Jurkat, Clone E6-1 (cell line): Measurements from ENCODE around the gene HSD11B2.

Source experiments
- DNase-seq: peaks from one replicate; pipeline ENCODE4 v3.0.0-alpha.2; 2011; ENCODE audit warnings: low read depth, low spot score
- H3K4me3 ChIP-seq: 2 replicates; pipeline ENCODE4 v1.5.1; 2011; ENCODE audit warnings: mild to moderate bottlenecking, low read length, control low read depth, moderate library complexity

The HSD11B2 gene

DNA sequence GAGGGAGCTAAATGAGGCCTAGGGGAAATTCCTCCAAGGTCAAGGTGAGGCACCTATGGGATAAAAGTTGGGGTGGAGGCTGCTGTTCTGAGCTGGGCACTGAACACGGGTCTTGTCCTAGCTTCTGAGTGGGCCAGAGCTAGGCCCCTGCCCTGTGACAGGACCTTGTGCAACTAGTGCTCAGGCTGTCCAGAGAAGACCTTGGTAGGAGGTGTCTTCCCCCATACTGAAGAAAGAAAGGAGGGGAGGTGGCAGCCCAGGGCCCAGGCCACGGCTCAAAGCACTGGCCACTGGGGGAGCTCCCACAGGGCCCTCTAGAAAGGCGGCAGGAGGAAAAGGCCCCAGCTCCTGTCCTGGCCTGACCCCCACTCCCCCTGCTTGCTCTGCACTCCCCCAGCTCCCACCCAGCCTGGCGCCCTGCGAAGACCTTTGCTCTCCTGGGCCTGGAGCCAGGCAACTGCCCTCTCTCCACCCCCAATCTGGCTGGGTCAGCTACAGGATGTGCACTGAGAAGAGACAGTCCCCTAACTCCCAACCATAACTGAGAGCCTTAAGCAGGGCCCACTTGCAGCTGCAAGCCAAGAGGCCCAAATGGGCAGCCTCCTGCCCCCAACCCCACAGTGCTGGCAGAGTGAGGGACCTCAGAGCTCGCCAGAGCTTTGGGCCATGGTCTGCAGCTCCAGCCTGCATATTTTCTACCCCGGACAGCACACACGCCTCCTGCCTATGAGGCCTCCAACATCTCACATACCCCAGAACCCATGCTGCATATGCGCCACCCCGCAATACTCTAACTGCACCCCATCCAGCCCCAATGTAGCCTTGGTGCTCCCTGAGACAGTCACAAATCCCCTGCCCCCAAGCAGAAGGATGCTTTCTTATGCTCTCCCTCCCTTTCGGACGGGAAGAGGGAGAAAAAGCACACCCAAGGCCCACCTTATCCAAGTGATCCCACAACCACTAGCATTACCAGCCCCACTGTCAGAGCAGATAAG, 15.3 kb downstream of the HSD11B2 start:
- H3K4me3 ChIP-seq: no peak overlapping the region
- DNase-seq: no peak

DNA sequence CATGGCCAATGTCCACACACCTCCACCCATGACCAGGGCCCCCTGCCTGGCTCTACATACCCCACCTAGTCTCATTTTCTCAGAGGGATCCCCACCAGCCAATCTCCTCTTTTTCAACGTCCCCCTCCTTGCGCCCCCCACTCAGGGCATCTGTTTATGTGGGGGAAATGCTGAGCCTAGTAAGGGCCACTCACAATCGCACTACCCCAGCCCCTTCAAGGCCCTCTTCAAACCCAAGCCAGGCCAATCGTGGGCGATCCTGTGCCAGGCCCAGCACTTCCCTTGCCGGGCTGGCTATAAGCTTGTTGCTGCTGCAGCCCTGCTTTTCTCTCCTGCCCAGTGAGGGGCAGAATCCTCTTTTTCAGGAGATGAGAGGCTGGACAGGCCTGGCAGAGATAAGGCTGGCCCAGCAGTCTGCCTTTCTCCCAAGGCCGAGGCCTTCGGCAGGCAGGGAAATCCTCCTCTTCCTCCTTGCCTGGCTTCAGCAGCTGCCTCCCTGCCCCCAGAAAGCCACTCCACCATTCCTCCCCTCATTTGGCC, 16.1 kb downstream of the HSD11B2 start:
- no peak overlapping the region for H3K4me3 ChIP-seq
- no peak for DNase-seq

DNA sequence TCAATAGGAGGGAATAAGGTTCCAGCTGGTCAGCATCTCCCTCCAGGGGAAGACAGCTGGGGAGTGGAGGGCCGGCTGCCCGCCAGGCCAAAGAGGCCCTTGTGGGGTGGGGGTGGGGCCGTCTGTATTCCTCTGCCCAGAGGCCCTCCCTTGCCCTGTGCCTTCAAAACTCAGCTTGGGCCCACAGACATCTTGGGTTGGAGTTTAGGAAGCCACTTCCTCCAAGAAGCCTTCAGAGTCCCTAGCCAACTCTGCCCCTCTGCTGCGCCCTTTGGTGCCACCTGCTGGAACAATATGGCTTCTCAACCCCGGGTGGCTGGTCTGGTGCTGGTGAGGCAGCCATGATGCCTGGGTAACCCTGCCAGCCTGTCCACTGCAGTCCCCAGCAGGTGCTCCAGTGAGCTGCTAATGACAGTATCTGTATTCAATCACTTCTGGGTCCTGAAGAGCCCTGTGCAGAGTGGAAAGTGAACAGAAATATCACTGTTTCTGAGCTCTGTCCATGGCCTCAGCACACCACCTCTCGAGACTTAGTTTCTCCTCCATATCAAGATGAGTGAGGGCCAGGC, 16.7 kb downstream of the HSD11B2 start:
- peak; percentile 71 for DNase-seq
- H3K4me3 ChIP-seq: no peak overlapping the region

- DNase-seq: no peak
- H3K4me3 ChIP-seq: no peak overlapping the region
Observed at GRCh38 chr16:67448580-67448979, 17.7 kb downstream of the HSD11B2 start.

GRCh38 chr16:67449336-67449735, 18.4 kb downstream of the HSD11B2 start:
- H3K4me3 ChIP-seq: no peak overlapping the region
- DNase-seq: no peak

- no peak for DNase-seq
- H3K4me3 ChIP-seq: no peak overlapping the region
Observed at GRCh38 chr16:67449739-67450138, 18.8 kb downstream of the HSD11B2 start.

- no peak overlapping the region for H3K4me3 ChIP-seq
- DNase-seq: no peak
Observed at GRCh38 chr16:67451061-67451703, 20.3 kb downstream of the HSD11B2 start.

DNA sequence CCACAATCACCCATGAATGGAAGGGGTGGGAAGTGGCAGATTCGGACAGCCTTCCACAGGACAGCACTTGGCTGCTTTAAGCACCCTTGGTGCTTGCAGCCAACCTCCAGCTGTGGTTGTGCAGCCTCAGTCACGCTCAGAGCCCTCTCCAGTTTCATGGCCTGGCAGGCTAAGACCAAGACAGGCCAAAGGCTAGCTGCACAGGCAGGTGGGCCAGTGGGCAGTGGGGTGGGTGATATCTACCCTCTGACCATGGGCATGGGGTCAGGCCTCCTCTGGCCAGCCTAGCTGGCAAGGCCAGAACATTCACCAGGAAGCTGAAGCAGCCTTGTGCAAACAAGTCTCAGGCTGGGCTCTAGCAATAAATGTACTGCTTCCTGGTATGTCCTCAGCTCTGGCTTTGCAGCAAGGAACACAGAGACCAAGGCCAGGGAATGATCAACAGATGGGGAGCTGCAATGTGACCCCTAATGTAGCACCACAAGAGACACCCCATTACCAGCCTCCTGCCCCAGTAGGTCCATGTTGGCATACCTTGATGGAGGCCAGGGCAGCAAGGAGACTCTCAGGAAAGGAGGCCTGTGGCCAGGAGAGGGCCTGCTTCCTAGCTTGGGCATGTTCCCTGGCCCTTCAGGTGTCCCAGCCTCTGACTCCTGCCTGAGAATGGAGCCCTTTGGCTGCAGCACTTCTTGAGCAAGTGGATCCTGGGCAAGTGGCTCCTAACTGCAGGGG, 20.9 kb downstream of the HSD11B2 start:
- no peak for DNase-seq
- no peak overlapping the region for H3K4me3 ChIP-seq

DNA sequence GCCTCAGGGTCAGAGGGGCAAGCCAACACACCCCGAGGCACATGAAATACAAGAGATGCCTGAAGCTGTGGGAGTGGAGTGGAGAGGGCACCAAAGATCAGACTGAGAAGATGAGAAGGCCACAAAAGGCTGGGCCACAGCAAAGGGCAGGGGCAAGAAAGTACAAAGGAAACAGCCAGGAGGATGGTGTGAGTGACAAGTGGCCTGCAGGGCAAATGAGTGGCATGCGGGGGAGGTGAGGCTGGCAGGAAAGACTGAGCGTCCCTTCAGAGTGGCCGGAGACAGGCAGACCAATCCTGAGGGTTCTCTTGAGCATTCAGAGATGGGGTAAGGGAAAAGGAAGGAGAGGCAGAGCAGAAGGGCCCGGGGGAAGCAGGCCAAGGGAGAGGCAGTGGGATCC, 23.2 kb downstream of the HSD11B2 start:
- no peak overlapping the region for H3K4me3 ChIP-seq
- no peak for DNase-seq

- H3K4me3 ChIP-seq: no peak overlapping the region
- DNase-seq: no peak
Observed at GRCh38 chr16:67454852-67455251, 23.9 kb downstream of the HSD11B2 start.

DNA sequence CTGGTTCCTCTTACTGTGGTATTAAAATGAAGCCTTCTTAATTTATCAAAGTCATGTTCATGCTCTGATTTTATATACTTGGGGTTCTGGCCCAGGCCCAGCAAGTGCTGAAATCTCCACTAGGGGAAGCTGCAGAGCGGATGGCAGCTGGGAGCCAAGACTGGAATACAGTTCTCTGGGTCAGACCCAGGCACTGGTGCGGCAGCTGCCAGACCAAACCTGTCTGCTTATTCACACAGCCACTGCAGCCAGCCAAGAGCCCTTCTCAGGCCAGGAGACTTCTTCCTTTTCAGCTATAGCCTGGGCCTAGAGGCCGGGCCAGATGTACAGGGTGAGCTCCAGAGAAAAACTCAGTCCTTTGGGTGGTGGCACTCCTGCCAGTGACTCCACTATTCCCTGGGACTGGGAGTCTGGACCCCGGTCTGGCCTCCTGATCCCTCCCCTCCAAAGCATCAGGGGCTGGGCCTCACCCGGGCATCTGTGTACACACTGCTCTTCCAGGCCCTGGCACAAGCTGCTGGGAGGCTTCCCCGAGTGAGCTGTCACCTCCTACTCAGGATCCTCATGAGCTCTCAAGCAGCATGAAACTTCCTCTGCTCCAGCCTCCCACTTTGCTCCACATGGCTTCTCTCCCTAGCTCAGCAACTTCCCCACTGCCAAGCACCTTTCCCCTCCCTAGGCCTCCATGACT, 25.6 kb downstream of the HSD11B2 start:
- no peak for DNase-seq
- no peak overlapping the region for H3K4me3 ChIP-seq

DNA sequence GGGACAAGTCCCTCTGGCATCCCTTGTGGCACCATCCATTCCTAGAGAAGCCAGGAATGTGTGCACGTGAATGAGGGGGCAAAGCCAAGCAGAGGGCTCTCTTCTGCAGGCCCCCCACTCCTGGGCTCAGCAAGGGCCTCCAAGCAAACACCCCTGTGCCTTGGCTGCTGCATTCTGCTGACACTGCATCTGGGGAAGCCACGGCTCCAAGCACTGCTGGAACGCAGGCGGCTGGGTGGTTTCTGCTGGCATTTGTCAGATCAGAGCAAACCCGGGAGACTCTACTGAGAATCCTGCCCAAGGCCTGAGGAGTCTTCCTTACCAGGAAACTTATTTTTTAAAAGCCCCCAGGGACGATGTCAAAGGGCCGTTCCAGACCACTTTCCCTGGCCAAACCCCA, 26.7 kb downstream of the HSD11B2 start:
- H3K4me3 ChIP-seq: no peak overlapping the region
- DNase-seq: no peak

DNA sequence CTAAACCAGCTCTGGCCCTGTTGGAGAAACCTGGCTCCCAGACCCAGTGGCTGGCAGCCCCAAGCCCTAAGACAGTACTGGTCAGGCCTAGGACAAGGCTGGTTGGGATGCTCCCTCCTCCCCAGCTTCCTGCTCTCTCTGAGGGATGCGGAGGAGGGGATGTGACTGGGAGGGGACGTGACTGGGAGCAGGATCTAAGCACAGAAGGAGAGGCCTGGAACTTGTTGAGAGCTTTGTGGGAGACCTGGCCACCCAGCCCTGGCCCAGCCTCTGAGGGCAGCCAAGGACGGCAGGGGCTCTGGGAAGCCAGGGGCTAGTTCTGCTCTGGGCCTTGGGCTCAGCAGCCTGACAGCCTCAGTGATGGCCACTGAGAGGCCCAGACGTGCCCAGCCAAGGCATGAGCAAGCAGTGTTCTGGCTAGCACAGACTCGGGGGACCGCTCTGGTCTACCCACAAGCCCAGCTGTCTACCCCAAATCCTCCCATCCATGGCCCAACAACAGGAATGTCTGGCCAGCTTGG, 27.3 kb downstream of the HSD11B2 start:
- no peak for DNase-seq
- H3K4me3 ChIP-seq: no peak overlapping the region

- no peak overlapping the region for H3K4me3 ChIP-seq
- DNase-seq: no peak
Observed at GRCh38 chr16:67459066-67459860, 28.3 kb downstream of the HSD11B2 start.

DNA sequence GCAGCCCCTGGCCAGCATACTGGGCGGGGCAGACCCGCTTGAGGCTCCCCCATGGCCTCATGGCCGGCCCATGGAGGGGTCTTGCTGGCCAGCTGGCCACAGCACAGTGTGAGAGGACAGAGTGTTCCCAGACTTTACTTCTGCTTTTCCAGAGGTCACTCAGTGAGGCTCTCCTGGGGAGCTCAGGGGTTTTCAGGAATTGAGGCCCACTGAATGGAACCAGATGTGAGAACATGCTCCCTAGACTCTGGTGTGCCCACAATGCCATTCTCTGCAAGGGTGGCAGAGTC, 28.9 kb downstream of the HSD11B2 start:
- DNase-seq: no peak
- no peak overlapping the region for H3K4me3 ChIP-seq

- H3K4me3 ChIP-seq: no peak overlapping the region
- DNase-seq: no peak
Observed at GRCh38 chr16:67460168-67460567, 29.2 kb downstream of the HSD11B2 start.

DNA sequence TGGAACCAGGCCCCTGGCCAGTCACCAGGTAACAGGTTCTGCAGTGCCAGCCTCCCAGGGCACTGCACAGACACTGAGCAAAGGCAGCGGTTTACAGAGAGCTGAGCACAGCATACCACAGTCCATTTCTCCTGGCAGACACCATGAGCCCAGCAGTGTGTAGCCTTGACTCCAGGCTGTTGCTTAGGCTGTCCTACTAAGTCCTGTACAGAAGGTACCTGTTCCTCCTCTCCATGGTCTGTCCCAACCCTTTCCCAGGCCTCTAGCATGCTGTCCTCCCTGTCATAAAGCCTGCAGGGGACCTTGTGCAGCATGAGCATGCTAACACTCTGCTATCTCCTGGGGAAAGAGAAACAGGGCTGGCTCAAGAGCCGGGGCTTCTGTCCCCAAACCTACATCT, 30.0 kb downstream of the HSD11B2 start:
- H3K4me3 ChIP-seq: no peak overlapping the region
- DNase-seq: no peak
